Loucy (cell line): ENCODE results near the gene DNAJB4.

Experiments
- H2AFZ ChIP-seq: fragments of 200-600 bp; sonication (generic); 2 replicates; pipeline ENCODE4 v1.6.0; 2016; ENCODE audit warnings: antibody characterized with exemption, mild to moderate bottlenecking, low read length, moderate library complexity
- H3F3A ChIP-seq: fragments of 200-600 bp; 2 replicates; pipeline ENCODE4 v1.6.0; 2016; ENCODE audit warnings: antibody characterized with exemption, low read depth, mild to moderate bottlenecking
- H3K27me3 ChIP-seq: fragments of 200-600 bp; sonication (generic); 2 replicates; pipeline ENCODE4 v1.6.1; 2014; ENCODE audit warnings: low read length, mild to moderate bottlenecking; ENCODE audit not compliant: insufficient read depth, poor library complexity, severe bottlenecking
- H3K36me3 ChIP-seq: fragments of 200-600 bp; sonication (generic); 2 replicates; pipeline ENCODE4 v1.6.1; 2016; ENCODE audit warnings: low read length; ENCODE audit not compliant: insufficient read depth
- H3K4me1 ChIP-seq: fragments of 200-600 bp; sonication (generic); 2 replicates; pipeline ENCODE4 v1.5.1; 2014; ENCODE audit warnings: low read length, mild to moderate bottlenecking; ENCODE audit not compliant: insufficient read depth, poor library complexity, severe bottlenecking
- H3K4me2 ChIP-seq: fragments of 200-600 bp; sonication (generic); 2 replicates; pipeline ENCODE4 v1.6.0; 2014; ENCODE audit warnings: antibody characterized with exemption, low read length, low read depth, mild to moderate bottlenecking; ENCODE audit not compliant: poor library complexity, severe bottlenecking
- H3K4me3 ChIP-seq: fragments of 200-600 bp; sonication (generic); 2 replicates; pipeline ENCODE4 v1.5.1; 2014; ENCODE audit warnings: low read length, mild to moderate bottlenecking, mixed read lengths; ENCODE audit not compliant: poor library complexity, severe bottlenecking
- H3K79me2 ChIP-seq: fragments of 200-600 bp; sonication (generic); 2 replicates; pipeline ENCODE4 v1.6.1; 2014; ENCODE audit warnings: low read length; ENCODE audit not compliant: insufficient read depth
- H3K9ac ChIP-seq: fragments of 200-600 bp; sonication (generic); 2 replicates; pipeline ENCODE4 v1.6.0; 2014; ENCODE audit warnings: mild to moderate bottlenecking, low read depth, low read length, moderate library complexity; ENCODE audit not compliant: poor library complexity, severe bottlenecking
- H3K9me2 ChIP-seq: fragments of 200-600 bp; sonication (generic); replicated peaks from 2 replicates; pipeline ENCODE4 v1.6.1; 2016; ENCODE audit warnings: low read depth, low read length, mixed read lengths
- H3K9me3 ChIP-seq: fragments of 200-600 bp; sonication (generic); 2 replicates; pipeline ENCODE4 v1.6.1; 2014; ENCODE audit warnings: mild to moderate bottlenecking, antibody characterized with exemption, low read length, low read depth; ENCODE audit not compliant: insufficient read depth
- H4K20me1 ChIP-seq: fragments of 200-600 bp; sonication (generic); 2 replicates; pipeline ENCODE4 v1.6.0; 2014; ENCODE audit warnings: antibody characterized with exemption, low read length, mild to moderate bottlenecking; ENCODE audit not compliant: insufficient read depth, poor library complexity, severe bottlenecking
- CTCF ChIP-seq: fragments of 200-600 bp; sonication (generic); conservative IDR thresholded peaks from 2 replicates; pipeline ENCODE4 v1.5.1; 2014; ENCODE audit warnings: mild to moderate bottlenecking, antibody characterized with exemption, low read length
- EZH2phosphoT487 ChIP-seq: fragments of 200-600 bp; IDR thresholded peaks from 2 replicates; pipeline ENCODE4 v1.6.1; 2018; ENCODE audit warnings: antibody characterized with exemption, mild to moderate bottlenecking, moderate library complexity, borderline replicate concordance

Gene DNAJB4

DNA sequence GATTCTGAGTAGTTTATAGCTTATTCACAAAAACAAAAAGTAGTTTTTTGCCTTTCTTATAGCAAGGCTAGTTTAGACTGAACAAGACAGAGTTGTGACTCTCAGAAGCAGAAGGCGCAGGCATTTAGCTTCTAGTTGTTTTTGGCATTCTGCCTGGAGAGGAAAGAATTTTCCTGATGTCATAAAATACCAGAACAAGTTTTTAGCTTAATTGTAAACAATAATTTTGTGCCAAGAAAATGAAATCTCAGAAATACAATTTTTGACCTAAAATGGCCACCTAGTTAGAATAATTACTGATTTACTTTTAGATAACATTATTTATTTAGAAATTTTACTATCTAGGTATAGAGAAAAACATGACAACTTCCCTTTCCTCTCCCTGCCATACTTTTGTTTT lies 1.0 kb downstream of the DNAJB4 start:
- Histone ChIP-seq H3K9ac (peak overlapping the region; percentile 85), H3K4me2 (peak overlapping the region; percentile 86)

GRCh38 chr1:78006521-78006920 lies 1.8 kb downstream of the DNAJB4 start:
- no peaks in the 10 kb centered on the region for H4K20me1 ChIP-seq
- H3K9ac ChIP-seq, result peak overlapping the region; percentile 85
- H2AFZ ChIP-seq, result no peak overlapping the region
- H3K4me2 ChIP-seq, result peak overlapping the region; percentile 86
- H3K4me1 ChIP-seq, result peaks cover 57% of the 10 kb centered on the region
- no peaks in the 10 kb centered on the region for H3K27me3 ChIP-seq
- no peak for TF ChIP-seq CTCF
- no peak for TF ChIP-seq EZH2phosphoT487
- no peaks in the 10 kb centered on the region for H3K9me3 ChIP-seq
- H3K36me3 ChIP-seq, result no peaks in the 10 kb centered on the region
- no peaks in the 10 kb centered on the region for H3K9me2 ChIP-seq
- H3F3A ChIP-seq, result peaks cover 7% of the 10 kb centered on the region; the same call in 1 of the 2 replicates
- H3K4me3 ChIP-seq, result peak overlapping the region; percentile 81
- peaks cover 24% of the 10 kb centered on the region; the same call in 1 of the 2 replicates for H3K79me2 ChIP-seq

More for the DNA sequence above, 1.0 kb downstream of the DNAJB4 start:
- no peaks in the 10 kb centered on the region for H3K9me2 ChIP-seq
- TF ChIP-seq CTCF (no peak), EZH2phosphoT487 (no peak)
- H2AFZ ChIP-seq, result no peak overlapping the region
- H3K27me3 ChIP-seq, result no peaks in the 10 kb centered on the region
- H3K9me3 ChIP-seq, result no peaks in the 10 kb centered on the region
- peak overlapping the region; percentile 81 for H3K4me3 ChIP-seq
- peaks cover 21% of the 10 kb centered on the region; the same call in 1 of the 2 replicates for H3K79me2 ChIP-seq
- peaks cover 7% of the 10 kb centered on the region; the same call in 1 of the 2 replicates for H3F3A ChIP-seq
- peaks cover 53% of the 10 kb centered on the region for H3K4me1 ChIP-seq
- H3K36me3 ChIP-seq, result no peaks in the 10 kb centered on the region
- no peaks in the 10 kb centered on the region for H4K20me1 ChIP-seq

DNA sequence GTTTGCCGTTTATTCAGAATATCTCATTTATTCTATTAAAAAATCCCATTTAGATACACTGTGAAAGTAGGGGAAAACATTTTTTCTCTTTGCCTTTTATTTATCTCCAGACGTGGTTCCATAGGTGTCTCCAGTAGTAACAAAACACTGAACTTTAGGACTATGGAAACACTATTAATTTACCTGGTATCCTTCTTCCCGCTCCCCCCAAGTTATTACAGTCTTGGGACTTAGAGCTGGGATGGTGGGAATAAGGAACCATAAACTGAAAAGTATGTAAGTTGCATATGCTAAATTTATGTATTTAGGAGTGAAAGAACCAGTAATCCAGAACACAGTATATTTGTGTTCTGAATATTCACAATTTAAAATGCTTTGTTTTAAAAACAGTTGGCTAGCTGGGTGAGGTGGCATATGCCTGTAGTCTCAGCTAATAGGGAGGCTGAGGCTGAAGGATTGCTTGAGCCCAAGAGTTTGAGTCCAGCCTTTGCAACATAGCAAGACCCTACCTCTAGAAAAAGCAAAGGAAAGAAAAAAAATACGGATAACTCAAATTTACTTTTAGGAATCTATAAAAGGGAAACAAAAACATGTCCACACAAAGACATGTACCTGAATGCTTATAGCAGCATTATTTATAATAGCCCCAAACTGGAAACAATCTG lies 3.1 kb downstream of the DNAJB4 start:
- peak overlapping the region; percentile 86 for H3K4me2 ChIP-seq
- H3K79me2 ChIP-seq, result peaks cover 24% of the 10 kb centered on the region; the same call in 1 of the 2 replicates
- H4K20me1 ChIP-seq, result no peaks in the 10 kb centered on the region
- H3K9me3 ChIP-seq, result no peaks in the 10 kb centered on the region
- H3K36me3 ChIP-seq, result no peaks in the 10 kb centered on the region
- H3K9me2 ChIP-seq, result no peaks in the 10 kb centered on the region
- peaks cover 57% of the 10 kb centered on the region for H3K4me1 ChIP-seq
- peak overlapping the region; percentile 11 for H3K9ac ChIP-seq
- no peak overlapping the region for H2AFZ ChIP-seq
- H3K4me3 ChIP-seq, result peak overlapping the region; percentile 56
- no peaks in the 10 kb centered on the region for H3K27me3 ChIP-seq
- TF ChIP-seq CTCF, result no peak
- TF ChIP-seq EZH2phosphoT487, result no peak
- peaks cover 7% of the 10 kb centered on the region; the same call in 1 of the 2 replicates for H3F3A ChIP-seq
